Tongue (tissue), 2 donors: ENCODE measurements around the gene GXYLT1. TPM values are rescaled to one million over a fixed set of nuclear protein-coding genes. Genes with fewer than 3 reads are reported as not detected.
"Not testable (repeated sequence)": the region's sequence is repeated elsewhere in the genome, so short reads cannot be mapped to it uniquely, and the experiment has no call there.

Experiments
- DNase-seq: peaks from one replicate; pipeline ENCODE4 v3.0.0-alpha.2; 2015
- total RNA-seq: library from RNA; depleted of rRNA; stranded (reverse); fragments of >200 nt; gene quantifications from one replicate; pipeline ENCODE4 v1.2.3, GENCODE V29; 2014

The GXYLT1 gene
- total RNA-seq, 1 donor from 2014 or later = 20.2 TPM

DNA sequence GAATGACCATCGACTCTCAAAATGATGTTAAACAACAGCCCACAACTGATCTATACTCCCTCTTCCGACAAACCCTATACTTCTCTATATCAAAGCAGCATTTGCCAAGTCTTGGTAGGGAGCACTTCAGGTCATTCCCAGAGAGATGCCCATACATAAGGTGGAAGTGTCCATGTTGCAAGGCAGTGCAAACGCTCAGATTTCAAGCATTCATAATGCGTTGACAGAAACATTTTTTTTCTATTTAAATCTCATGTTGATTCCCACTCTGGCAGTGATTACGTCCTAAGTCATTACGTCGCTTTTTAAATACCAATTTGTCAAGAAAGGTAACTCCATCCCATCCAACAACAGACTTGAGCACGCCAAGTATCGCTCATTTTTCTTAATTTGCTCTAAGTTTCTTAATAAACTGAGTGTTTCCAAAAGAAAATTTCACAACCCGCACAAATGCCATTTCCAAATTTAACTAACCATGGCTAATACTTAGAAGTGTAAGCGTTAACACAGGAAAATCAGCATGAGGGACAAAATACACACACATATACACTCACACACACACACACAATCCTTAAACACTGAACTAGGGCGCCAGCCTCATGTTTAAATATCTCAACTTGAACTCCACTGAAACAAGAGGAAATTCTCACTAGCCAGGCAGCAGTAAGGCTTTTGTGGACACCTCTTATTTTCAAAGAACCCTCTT lies 1.1 kb downstream of the GXYLT1 start:
- peak; percentile 48 for DNase-seq

DNA sequence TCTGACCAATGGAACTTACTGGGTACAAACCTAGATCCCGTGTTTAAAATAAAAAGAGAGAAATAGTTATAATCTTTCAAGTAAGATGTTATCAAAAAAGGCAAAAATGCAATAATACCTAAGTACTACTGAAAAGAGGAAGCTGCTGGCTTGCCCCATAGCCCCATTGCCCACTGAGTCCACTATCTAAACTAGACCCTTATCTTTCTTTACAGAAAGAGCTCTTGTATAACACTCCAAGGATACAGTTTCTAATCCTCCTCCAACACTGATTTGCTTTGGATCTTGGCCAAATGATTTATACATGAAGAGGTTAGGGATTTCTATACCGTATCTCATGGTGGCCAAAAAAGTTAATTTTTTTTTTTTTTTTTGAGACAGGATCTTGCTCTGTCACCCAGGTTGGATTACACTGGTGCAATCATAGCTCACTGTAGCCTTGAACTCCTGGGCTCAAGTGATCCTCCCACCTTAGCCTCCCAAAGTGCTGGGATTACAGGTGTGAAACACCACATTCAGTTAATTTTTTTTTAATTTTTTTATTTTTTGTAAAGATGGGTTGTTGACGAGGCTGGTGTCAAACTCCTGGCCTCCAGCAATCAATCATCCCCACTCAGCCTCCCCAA lies 2.6 kb downstream of the GXYLT1 start:
- DNase-seq = no peak

DNA sequence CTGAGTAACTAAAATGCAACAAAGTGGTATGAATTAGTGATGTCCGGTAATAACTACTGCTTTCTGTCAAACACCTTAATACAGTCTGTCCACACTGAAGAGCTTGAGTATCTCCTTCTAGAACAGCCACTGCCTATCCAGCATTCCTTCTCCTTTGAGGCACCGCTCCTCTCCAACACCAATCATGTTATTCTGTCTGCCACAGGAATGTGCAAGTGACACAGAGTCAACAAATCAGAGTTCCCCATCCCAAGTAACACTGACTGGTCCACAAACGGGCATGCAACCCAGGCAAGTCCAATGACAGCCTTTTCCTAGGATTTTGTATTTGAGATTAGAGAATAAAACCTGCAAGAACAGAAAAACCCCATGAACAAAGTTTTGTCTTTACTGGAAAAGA lies 3.8 kb downstream of the GXYLT1 start:
- no peak for DNase-seq

DNA sequence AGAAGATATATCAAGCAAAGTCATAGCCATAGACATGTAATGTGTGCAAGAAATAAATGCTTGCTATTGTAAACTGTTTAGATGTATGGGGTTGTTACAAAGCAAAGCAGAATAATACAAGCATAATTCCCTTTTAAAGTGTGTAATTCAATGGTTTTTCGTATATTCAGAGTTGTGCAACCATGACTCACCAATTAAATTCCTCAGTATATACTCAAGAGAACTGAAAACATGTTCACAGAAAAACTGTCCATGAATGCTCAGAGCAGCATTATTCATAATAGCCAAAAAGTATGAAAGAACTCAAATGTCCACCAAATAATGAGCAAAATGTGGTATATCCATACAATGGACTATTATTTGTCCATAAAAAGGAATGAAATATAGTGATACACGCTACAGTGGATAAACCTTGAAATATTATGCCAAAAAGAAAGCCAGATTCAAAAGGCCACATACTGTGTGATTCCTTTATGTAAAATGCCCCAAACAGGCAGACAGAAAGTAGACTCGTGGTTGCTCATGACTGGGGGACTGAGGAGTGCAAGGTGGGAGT lies 9.3 kb downstream of the GXYLT1 start:
- no peak for DNase-seq

DNA sequence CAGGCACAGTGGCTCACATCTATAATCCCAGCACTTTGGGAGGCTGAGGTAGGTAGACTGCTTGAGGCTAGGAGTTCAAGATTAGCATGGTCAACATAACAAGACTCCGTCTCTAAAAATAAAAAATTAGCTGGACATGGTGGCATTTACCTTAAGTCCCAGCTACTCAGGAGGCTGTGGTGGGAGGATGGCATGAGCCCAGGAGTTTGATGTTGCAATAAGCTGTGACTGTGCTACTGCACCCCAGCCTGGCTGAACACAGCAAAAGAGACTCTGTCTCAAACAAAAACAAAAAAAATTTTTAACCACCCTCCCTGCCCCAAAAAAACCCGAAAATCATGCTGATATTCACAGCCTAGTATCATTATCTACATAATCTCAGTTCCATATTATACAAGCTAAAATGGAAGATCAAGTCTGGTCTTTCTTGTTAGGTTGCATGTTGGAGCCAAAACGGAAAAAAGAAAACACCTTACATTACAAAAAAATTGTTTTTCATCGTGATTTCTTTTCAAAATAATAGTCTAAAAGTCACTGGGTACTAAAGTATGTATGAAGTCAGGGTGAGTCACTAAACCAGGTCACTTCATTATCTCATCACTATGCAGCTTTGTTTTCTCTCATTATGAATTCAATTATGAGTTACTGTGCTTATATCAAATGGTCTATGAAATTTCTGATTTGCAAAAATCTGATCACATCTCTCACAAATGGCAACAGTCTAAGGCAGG lies 13.8 kb downstream of the GXYLT1 start:
- DNase-seq = no peak

DNA sequence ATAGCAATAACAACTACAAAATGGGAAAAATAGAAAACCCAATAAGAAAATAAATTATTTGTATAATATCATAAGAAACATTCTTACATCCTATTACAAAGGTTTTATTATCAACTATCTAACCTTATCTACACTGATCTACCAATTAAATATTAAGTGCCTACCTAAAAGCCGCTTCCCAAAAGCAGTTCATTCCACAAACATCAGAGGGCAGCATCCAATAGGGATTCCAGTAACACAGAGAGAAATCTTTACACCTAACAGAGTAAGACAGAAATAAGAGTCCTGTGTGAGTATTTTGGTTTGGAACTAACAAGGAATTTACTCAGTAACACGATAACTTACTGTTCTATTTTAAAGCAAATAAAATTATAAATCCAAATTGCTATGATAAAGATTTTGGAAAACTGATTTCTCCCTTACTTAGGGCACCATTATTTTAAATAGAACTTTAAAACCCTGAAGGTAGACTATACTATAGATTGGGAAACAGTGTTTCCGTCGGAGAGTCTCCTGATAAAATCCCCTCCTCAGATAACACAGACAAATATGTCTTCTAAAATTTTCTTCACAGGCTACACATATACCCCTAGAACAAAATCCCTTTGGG lies 15.0 kb downstream of the GXYLT1 start:
- DNase-seq = peak; percentile 80

DNA sequence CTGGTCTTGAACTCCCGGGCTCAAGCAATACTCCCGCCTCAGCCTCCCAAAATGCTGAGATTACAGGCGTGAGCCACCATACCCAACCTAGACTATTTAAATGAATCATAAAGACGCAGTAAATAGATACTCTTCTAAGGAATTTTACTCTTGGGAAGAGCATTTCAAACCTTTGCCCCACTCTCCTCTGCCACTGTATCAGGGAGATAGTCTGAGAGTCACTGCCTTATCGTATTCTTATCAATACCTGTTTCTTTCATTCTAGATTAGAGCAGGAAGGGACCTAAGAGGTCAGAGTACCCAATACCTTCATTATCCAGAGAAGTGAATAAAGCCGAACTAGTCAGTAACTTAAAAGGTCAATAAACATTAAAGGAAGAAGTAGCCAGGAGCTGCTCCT lies 15.8 kb downstream of the GXYLT1 start:
- no peak for DNase-seq

DNA sequence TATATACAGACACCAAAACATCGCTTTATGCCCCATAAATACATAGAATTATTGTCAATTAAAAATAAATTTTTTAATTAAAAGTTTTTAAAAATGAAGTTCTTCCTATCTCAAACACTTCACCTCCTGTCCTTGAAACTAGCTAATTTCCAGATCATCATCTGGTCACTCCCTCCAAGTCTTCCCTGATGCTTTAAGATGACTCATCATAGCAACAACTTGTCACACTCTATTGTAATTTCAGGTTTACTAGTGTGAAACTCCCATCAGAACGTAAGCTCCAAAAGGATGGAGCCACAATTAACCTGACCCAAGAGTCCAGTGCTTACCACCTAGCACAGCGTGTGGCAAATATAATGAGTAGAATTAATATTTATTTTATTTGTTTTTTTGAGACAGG lies 16.3 kb downstream of the GXYLT1 start:
- DNase-seq = no peak

DNA sequence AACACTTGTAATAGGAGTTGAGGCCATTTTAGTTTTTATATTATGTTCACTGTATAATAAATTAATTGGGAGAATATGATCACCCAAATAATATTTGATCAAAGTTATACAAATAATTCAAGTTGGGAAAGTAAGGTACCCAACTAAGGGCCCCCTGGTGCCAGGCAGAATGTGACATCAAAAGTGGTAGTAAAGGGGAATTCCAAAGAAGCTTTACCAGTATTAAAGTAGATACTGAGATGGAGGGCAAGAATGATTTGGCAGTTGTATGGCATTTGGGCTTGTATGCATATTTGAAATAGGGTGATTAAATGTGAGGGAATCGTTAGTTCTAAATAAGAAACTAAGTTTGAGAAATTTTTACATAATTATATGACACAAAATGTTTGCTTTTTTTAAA lies 17.7 kb downstream of the GXYLT1 start:
- DNase-seq = no peak

DNA sequence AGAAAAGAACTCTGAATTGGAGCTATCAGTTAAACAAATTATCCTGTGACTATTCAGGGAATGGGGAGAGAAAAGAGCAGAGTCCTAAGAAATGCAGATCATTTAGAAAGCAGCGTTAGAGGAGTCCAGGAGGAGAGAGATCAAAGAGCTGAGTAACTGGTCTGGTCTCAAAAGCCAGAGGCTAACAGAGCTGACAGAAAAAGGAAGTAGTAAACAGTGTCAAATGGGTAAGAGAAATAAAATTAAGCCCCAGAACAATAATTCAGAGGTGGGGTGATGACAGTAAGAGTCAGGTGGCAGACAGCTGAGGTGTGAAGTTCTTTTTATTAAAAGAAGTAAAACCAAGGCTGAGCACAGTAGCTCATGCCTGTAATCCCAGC lies 19.3 kb downstream of the GXYLT1 start:
- DNase-seq = no peak

DNA sequence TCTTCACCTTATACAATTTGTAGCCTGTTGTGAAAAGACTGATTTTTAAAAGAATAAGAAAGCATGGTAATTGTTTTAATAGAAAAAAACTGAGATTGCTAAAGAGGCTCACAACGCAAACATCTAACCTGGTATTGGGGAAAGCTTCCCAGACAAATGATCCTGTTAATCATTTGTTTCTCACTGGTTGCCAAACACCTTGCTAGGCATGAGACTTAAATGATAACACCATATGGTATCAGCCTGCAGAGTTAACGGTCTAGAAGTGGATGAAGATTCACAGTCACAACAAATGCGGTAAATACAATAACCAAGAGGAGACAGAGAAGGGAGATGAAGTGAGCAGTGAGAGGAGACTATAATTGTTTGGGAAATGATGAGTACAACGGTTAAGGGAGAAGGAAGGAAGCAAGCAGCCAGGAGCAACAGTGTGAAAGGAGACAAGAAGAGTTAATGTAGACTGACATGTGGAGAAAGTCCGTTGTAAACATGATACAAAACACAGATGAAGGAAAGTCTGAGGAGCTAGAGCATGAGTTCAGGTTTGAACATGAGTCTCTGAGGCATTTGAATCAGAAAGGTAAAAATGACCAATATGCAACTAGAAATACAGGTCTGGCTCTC lies 19.8 kb downstream of the GXYLT1 start:
- DNase-seq = no peak

DNA sequence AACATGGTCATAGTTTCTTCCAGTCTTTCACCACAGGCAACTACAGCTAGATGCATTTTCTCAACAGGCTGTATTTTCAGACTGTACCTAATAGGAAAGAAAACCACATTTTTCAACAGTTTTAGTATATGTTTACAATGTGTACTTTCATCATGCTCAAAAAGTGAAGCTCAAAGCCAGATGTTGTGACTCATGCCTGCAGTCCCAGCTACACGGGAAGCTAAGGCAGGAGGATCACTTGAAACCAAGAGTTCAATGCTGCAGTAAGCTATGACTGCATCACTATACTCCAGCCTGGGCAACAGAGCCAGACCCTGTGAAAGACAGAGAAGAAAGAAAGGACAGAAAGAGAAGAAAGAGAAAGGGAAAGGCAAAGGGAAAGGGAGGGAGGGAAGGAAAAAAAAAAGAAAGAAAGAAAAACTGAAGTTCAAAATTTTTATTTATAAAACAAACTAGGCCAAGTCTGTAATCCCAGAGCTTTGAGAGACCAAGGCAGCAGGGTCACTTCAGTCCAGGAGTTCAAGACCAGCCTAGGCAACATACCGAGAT lies 25.5 kb downstream of the GXYLT1 start:
- DNase-seq = no peak

DNA sequence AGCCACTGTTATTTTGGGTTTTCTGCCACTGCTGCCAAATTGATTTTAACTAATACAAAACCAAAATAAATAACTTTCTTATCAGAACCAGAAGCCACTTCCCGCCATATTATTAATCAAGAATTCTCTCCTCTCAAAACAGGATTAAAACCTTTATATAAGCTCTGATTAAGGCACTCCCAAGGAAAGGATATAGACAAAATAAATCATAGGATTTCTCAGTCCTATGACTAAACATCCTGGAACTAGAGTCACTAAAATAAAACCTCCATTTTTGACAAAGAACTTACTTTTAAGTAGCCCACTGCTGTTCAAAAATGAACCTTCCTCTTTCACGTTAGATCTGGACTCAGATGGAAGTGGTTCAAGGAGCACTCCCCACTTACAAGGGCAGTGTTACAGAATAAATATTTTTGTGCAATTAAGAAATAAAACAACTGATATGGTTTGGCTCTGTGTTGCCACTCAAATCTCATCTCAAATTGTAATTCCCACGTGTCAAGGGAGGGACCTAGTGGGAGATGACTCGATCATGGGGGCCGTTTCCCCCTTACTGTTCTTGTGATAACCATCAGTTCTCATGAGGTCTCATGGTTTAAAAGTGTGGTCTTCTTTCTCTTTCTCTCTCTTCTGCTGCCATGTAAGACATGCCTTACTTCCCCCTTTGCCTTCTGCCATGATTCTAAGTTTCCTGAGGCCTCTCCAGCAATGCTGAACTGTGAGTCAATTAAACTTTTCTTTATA lies 26.4 kb downstream of the GXYLT1 start:
- no peak for DNase-seq

DNA sequence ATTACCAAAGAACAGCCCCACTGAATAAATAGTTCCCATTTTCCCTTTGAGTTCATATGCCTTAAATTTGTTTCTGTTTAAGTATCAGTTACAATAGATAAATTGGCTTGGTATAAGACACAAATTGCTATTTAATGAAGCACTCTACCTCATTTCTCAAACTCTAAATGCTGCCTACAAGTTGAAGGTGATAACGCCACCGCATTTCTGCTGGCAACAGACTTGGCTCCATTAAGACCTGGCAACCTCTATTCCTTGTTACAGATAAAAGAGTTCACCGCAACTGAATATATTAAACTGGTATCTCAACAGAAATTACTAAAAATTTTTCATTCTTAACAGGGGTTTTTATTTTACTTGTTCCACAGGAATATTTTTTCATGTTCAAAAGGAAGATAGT lies 35.6 kb downstream of the GXYLT1 start:
- no peak for DNase-seq

DNA sequence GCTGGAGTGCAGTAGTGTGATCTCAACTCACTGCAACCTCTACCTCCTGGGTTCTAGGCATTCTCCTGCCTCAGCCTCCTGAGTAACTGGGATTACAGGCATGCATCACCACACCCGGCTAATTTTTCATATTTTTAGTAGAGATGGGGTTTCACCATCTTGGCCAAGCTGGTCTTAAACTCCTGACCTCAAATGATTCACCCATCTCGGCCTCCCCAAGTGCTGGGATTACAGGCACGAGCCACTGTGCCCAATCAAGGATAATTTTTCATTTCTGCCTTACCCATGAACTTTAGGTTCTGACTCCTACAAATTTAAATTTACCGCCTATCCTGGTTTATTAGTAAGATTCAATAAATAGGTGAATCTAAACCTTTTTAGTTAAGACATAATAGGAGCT lies 37.9 kb downstream of the GXYLT1 start:
- not testable (repeated sequence) for DNase-seq

DNA sequence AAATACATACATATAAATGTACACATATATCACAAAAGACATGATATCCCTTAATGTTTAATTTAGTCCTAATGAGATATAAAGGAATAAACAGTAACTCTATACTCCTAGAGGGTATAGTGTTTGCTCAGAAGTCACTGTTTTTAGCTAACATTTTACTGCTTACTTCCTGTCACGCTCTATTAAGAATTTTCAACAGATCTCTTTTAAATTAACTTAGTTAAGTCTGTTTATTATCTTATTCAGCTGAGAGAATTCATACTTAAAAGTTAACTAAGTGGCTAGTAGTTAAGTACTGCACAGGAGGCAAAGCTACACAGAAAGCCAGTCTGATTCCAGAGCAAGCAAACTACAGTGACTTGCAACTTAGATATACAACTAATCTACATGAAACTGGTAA lies 39.9 kb downstream of the GXYLT1 start:
- no peak for DNase-seq

DNA sequence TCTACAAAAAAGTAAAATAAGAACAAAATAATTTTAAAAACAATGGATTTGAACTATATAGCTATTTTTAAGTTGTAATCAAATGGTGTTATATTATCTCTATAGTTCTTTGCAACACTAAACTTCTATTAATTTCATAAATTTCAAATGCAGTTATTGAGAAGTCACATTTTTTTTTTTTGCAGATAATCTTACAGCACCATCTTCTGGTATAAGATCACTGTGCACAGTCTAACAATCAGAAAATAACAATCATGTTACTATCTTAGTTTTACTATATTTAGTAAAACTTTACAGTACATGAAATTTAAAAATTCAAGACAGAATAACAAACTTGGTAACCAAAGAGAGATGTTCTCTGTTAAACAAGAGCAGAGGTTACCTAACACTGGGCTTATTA lies 40.6 kb downstream of the GXYLT1 start:
- no peak for DNase-seq

DNA sequence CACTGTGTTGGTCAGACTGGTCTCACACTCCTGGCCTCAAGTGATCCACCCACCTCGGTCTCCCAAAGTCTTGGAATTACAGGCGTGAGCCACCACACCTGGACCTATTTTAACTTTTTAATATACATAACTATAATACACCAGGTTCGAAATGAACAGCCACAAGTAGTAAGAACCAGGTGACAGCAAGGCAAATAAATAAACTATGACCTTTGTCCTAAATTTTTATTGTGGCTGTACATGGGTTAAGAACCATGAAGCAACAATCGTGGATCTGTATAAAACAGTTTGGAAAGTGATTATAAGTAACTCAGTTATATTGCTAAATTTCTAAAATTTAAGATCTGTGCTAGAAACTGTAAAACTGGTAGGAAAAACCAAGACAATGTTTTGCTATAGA lies 41.5 kb downstream of the GXYLT1 start:
- no peak for DNase-seq

DNA sequence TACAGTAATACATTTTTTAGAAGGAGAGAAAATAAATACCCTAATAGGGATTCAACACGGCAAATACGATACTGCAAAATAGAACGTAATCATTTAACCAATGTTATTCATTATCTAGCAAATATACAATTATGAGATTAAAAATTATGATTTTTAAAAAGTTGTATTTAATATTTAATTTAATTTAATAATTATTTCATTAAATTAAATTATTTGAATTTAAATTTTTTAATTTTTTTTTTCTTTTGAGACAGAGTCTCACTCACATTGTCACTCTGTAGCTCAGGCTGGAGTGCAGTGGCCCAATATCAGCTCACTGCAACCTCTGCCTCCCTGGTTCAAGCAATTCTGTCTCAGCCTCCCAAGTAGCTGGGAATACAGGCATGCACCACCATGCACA lies 42.0 kb downstream of the GXYLT1 start:
- no peak for DNase-seq

DNA sequence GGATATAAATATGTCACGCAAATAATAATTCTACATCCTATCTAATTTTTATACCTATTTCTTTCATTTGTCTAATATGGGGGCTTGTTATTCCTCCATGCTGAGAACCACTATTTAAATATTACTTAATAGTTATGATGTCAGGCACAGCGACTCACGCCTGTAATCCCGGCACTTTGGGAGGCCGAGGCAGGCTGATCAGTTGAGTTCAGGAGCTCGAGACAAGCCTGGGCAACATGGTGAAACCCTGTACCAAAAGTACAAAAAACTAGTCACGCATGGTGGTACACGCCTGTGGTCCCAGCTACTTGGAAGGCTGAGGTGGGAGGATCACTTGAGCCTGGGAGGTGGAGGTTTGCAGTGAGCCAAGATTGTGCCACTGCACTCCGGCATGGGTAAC lies 45.2 kb downstream of the GXYLT1 start:
- no peak for DNase-seq

DNA sequence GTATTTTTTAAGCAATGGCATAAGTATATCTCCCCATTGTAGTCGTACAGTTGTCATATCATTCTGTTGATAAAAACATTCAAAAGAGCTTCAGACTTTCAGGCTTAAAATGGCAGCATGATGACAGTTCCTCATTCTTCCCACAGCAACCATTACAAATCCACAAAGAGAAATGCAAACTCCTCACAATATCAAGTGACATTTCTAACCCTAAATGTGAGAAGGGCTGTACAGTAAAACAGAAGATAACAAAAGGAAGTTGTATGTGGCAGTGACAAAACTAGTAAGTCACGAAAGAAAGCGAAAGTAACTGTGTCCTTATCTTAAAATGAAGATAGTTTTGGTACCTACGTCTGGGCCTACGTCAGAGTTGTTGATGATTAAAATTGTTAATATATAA lies 46.7 kb downstream of the GXYLT1 start:
- no peak for DNase-seq
